Stimulated activated naive CD8-positive, alpha-beta T cell treated with anti-CD3 and anti-CD28 coated beads, Interleukin-15, Interleukin-2, amounts not matched to agents 100 ng/mL and 50 ng/mL, for 24 hours (primary cell): ENCODE data around the gene ALDH4A1.

ENCODE experiments used
- H3K27ac Mint-ChIP-seq: one replicate; pipeline ENCODE4 v1.8.0; 2021; ENCODE audit warnings: mild to moderate bottlenecking, mixed read lengths
- H3K27me3 Mint-ChIP-seq: one replicate; pipeline ENCODE4 v1.8.0; 2021; ENCODE audit warnings: mixed read lengths
- H3K36me3 Mint-ChIP-seq: one replicate; pipeline ENCODE4 v1.8.0; 2021; ENCODE audit warnings: low read depth, mixed read lengths
- H3K4me1 Mint-ChIP-seq: one replicate; pipeline ENCODE4 v1.8.0; 2021; ENCODE audit warnings: low read depth, mixed read lengths
- H3K4me3 Mint-ChIP-seq: one replicate; pipeline ENCODE4 v1.8.0; 2021; ENCODE audit warnings: mild to moderate bottlenecking, mixed read lengths
- H3K9me3 Mint-ChIP-seq: one replicate; pipeline ENCODE4 v1.8.0; 2021; ENCODE audit warnings: mixed read lengths

The ALDH4A1 gene

DNA sequence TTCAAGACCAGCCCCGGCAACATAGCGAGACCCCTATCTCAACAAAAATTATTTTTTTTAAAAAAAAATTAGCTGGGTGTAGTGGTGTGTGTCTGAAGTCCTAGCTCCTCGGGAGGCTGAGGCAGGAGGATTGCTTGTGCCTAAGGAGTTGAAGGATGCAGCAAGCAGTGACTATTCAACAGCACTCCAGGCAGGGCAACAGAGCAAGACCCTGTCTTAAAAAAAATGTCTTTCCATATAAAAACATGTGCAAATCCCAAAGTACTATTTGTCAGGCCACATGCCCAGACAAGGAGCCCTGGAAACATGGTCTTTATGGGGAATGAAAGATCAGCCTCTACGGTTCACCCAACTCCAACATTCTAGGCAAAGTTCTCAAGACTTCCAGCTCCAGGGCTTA is 40.8 kb upstream of the ALDH4A1 start:
- H3K9me3 Mint-ChIP-seq: no peaks in the 10 kb centered on the region
- peaks cover 62% of the 10 kb centered on the region for H3K4me1 Mint-ChIP-seq
- no peaks in the 10 kb centered on the region for H3K27me3 Mint-ChIP-seq
- no peak overlapping the region for H3K27ac Mint-ChIP-seq
- no peak overlapping the region for H3K4me3 Mint-ChIP-seq
- H3K36me3 Mint-ChIP-seq: no peaks in the 10 kb centered on the region

DNA sequence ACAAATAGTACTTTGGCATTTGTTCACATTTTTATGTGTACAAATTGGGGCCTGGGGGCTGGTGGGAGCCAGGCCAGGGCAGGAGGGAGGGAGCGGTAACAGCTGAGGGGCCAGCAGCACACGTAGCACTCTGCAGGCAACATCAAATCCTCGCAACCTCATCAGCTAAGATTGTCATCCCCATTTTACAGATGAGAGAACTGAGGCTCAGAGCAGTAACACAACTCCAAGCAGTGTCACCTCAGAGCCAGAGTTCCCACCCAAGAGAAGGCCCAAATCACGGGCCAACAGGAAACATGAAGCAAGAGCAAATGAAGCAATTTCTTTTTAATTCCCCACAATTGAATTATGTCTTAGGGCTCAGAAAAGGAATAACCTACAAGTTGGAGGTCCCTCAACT is 40.0 kb upstream of the ALDH4A1 start:
- H3K4me1 Mint-ChIP-seq: peaks cover 55% of the 10 kb centered on the region
- no peaks in the 10 kb centered on the region for H3K27me3 Mint-ChIP-seq
- H3K9me3 Mint-ChIP-seq: no peaks in the 10 kb centered on the region

DNA sequence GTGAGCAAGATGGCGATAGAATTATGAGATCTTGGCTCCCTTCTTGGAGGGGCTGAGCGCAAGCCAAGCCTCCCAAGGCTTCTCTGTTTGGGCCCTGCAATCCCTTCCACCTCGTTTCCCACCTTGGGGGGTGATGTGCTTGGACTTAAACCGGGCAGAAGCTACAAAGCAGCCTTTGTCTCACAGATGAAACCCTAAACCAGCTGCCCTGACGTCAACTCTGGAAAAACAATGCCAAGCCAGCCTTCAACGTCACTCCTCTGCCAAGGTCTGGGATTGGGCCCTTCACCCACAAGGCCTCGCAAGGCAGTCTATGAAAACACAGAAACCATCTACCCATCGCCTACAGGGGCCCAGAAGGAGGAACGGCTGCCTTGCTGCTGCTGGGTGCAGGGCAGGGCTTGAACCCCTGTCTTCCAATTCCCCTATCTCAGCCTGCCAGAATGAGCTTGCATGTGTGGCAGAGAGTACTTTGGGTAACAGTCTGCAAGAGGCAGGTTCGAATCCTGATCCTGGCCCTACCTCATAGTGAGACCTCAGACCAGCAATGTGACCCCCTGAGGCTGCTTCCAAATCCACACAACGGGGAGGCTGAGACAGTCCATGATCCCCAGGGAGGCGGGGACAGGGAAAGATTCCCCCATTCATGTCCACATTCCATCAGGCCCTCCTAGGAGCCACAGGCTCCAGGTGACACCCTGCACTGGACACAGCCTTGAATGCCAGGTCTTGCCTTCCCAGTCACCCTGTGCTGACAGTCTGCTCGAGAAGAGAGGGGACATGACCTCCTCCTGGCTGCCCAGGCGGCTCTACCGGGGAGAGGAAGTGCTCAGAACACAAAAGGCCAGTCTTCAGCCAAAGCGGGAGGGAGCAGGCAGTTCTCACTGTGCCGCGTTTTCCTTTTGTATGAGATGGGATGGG is 39.1 kb upstream of the ALDH4A1 start:
- H3K9me3 Mint-ChIP-seq: no peaks in the 10 kb centered on the region
- no peaks in the 10 kb centered on the region for H3K36me3 Mint-ChIP-seq
- no peak overlapping the region for H3K27ac Mint-ChIP-seq
- no peaks in the 10 kb centered on the region for H3K27me3 Mint-ChIP-seq
- peaks cover 54% of the 10 kb centered on the region for H3K4me1 Mint-ChIP-seq
- H3K4me3 Mint-ChIP-seq: no peak overlapping the region

More for the DNA sequence above, 40.0 kb upstream of the ALDH4A1 start:
- no peak overlapping the region for H3K27ac Mint-ChIP-seq
- H3K4me3 Mint-ChIP-seq: no peak overlapping the region
- H3K36me3 Mint-ChIP-seq: no peaks in the 10 kb centered on the region

DNA sequence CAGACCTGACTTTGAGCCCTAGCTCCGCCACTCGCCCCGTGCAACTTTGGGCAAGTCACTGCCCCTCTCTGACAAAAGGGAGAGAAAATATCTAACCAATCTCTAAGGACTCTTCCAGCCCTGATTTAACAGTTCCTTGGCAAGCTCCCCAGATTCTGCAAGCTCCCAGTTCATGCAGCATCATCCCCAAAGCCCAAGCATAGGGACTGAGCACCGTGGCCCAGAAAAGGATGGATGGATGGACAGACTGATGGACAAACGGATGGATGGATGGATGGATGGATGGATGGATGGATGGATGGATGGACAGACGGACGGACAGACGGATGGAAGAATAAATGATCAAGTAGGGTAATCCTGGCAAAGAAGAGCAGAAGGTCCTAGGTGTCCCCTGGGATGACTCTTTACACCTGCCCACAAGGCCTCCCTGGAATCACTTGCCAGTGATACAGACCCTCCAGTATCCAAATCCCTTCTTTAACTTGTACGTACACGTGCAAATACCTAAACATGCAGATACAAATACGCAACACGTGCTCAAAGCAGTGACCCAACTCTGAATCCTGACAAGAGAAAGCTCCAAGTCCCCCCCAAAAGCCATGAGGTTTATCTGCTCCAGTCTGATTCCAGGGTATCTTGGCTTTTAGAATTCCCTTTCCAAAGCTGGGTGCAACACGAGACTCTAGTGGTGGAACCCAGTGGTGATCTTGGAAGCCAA is 38.1 kb upstream of the ALDH4A1 start:
- no peaks in the 10 kb centered on the region for H3K27me3 Mint-ChIP-seq
- no peak overlapping the region for H3K4me3 Mint-ChIP-seq
- H3K27ac Mint-ChIP-seq: no peak overlapping the region
- H3K9me3 Mint-ChIP-seq: no peaks in the 10 kb centered on the region
- no peaks in the 10 kb centered on the region for H3K36me3 Mint-ChIP-seq
- peaks cover 53% of the 10 kb centered on the region for H3K4me1 Mint-ChIP-seq

DNA sequence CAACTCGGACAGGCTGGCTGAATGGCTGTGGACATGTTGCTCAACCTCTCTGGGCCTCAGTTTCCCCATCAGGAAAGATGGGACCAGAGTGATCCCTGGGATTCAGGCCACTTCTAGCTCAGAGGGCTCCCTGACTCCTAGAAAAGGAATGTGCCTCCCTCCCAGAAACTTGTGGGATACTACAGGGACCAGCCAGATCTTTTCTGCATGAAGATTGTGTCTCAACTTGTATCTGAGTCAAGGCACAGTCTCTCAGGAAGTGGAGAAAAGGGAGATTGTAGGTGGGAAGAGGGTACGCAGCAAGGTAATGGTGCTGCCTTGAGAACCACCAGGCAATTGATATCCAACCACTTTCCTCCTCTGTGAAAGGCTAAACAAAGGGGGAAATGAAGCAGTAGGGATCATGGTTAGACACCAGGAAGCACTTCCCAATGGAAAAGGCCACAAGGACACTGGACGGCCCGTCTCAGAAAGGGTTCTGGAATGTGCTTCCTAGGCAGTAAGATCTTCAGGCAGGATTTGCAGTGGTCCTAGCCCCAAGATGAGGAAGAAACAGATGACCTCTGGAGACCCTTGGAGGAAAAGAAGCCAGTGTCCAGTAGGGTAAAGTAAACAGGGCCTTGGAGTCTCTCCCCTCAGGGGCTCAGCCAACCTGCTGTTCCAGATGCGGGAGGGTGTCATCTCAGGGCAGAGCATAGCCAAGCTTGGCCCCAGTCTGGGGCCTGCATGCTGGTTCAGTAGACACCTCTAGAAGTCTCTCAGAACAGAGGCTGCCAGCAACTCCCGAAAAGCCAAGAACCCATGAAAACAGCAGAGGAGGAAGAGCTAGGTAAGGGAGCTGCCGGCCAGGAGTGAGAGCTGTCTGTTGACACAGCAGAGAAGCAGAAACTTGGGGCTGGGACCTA is 37.3 kb upstream of the ALDH4A1 start:
- no peaks in the 10 kb centered on the region for H3K27me3 Mint-ChIP-seq
- peaks cover 53% of the 10 kb centered on the region for H3K4me1 Mint-ChIP-seq
- peak overlapping the region; percentile 34 for H3K27ac Mint-ChIP-seq
- no peaks in the 10 kb centered on the region for H3K36me3 Mint-ChIP-seq
- no peaks in the 10 kb centered on the region for H3K9me3 Mint-ChIP-seq
- no peak overlapping the region for H3K4me3 Mint-ChIP-seq

DNA sequence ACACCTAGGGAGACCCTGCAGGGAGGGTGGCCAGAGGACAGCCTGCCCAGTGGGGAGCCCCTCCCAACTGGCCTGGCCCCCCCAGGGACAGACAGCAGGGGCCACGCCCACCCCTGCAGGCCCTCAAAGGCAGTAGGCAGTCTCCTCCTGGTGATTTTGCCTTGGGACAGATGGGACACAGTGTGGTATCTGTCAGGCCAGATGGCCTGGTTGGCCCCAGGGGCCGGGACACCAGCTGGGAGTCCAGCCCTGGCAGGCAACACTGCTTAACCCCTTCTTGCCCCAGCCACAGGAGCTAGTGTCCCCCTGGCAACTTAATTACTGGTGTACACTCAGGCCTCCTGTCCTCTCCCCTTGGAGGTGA is 36.3 kb upstream of the ALDH4A1 start:
- H3K4me1 Mint-ChIP-seq: peaks cover 56% of the 10 kb centered on the region
- H3K36me3 Mint-ChIP-seq: no peaks in the 10 kb centered on the region
- H3K27me3 Mint-ChIP-seq: no peaks in the 10 kb centered on the region
- H3K27ac Mint-ChIP-seq: no peak overlapping the region
- no peaks in the 10 kb centered on the region for H3K9me3 Mint-ChIP-seq
- no peak overlapping the region for H3K4me3 Mint-ChIP-seq

DNA sequence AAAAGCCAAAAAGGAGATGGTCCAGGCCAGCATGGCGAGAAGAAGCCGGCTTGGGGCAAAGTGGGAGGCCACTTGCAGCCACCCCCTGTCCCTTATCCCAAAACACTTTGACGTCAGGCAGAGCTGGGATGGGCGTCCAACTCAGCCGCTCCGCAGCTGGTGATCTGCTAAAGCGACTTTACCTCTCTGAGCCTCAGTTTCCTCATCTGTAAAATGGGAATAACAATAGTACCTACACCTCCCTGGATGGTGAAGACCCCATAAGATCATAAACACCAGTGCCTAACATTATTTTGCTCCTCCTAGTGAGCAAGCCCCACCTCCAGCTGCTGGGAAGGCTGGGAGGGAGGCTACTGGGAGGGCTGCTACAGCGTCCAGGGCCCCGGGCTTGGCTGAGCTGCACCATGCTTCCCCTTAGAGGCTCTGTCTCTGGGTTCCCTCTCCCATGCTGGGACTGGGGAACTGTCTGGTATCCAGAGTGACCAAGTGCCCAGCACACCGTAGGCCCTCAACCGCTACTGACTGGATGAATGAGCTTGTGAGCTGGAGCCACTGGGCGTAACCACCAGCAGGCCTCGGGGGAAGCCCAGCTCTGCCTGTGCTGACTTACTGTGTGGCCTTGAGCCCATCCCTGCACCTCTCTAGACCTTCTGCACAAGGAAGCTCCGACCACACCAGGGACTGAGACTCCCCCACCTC is 35.8 kb upstream of the ALDH4A1 start:
- H3K27me3 Mint-ChIP-seq: no peaks in the 10 kb centered on the region
- H3K9me3 Mint-ChIP-seq: no peaks in the 10 kb centered on the region
- H3K4me3 Mint-ChIP-seq: no peak overlapping the region
- H3K36me3 Mint-ChIP-seq: no peaks in the 10 kb centered on the region
- H3K27ac Mint-ChIP-seq: no peak overlapping the region
- peaks cover 56% of the 10 kb centered on the region for H3K4me1 Mint-ChIP-seq

DNA sequence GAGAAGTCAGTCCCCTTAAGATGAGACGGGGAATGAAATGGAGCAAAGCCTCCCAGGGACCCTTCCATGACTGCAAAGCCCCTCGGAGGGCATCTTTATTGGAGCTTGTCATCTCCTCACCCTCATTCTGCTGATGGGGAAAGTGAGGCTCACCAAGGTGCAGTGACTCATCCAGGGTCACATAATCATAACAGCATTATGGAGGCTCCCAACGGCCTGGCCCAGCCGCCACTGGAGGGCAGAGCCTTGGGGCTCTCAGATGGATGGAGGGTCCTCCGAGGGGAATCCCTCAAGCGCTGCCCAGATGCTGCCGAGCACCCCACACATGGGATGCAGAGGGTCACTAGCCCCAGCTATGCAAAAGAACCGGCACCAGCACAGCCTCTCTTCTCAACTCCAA is 35.2 kb upstream of the ALDH4A1 start:
- Mint-ChIP-seq H3K27me3 (no peaks in the 10 kb centered on the region), H3K27ac (no peak overlapping the region), H3K36me3 (no peaks in the 10 kb centered on the region), H3K4me3 (no peak overlapping the region), H3K9me3 (no peaks in the 10 kb centered on the region), H3K4me1 (peaks cover 62% of the 10 kb centered on the region)

DNA sequence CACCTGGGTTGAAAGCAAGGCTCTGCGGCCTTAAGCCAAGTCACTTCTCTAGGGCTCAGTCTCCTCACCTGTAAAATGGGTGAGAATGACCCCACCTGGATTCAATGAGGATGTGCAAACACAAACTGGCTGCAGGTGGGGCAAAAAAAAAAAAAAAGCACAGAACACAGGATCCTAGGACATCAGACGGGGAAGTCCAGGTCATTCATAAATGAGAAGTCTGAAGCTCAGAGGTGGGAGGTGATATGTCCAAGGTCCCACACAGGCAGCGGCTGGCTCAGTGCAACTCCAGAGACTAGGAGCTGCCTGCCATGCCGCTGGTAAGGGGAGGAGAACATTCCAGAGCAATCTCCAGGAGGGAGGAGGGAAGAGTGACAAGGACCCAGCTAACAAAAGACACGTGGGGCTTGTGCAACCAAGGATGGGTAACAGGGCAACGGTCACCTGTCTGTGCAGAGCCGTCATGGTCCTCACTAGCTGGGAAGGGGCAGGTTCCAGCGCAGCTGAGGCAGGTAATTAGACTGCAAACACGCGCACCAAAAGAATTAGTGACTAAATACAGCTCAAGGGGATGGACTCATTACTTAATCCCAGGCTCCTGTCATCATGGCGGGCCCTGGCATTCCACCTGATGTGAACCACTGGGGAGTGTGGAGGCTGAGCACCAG is 34.6 kb upstream of the ALDH4A1 start:
- H3K27ac Mint-ChIP-seq: no peak overlapping the region
- peaks cover 68% of the 10 kb centered on the region for H3K4me1 Mint-ChIP-seq
- no peak overlapping the region for H3K4me3 Mint-ChIP-seq
- no peaks in the 10 kb centered on the region for H3K27me3 Mint-ChIP-seq
- H3K36me3 Mint-ChIP-seq: no peaks in the 10 kb centered on the region
- no peaks in the 10 kb centered on the region for H3K9me3 Mint-ChIP-seq

DNA sequence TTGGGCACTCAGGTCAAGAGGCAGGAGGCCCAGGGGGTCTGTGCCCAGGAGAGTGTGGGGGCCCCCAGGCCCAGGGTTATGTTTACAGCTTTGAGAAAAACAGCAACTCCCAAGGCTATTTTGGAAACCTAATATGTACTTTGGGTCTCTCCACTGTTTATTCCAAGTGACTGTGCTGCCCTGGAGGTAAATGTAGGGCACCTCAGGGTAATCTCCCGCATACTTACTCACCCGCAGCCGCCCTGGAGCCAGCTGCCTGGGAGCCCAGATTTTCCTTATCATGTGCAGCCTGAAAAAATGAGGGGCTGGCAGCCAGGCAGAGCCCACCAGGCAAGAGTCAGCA is 34.1 kb upstream of the ALDH4A1 start:
- Mint-ChIP-seq H3K36me3 (no peaks in the 10 kb centered on the region), H3K4me3 (no peak overlapping the region), H3K27ac (no peak overlapping the region), H3K9me3 (no peaks in the 10 kb centered on the region), H3K27me3 (no peaks in the 10 kb centered on the region), H3K4me1 (peaks cover 73% of the 10 kb centered on the region)

DNA sequence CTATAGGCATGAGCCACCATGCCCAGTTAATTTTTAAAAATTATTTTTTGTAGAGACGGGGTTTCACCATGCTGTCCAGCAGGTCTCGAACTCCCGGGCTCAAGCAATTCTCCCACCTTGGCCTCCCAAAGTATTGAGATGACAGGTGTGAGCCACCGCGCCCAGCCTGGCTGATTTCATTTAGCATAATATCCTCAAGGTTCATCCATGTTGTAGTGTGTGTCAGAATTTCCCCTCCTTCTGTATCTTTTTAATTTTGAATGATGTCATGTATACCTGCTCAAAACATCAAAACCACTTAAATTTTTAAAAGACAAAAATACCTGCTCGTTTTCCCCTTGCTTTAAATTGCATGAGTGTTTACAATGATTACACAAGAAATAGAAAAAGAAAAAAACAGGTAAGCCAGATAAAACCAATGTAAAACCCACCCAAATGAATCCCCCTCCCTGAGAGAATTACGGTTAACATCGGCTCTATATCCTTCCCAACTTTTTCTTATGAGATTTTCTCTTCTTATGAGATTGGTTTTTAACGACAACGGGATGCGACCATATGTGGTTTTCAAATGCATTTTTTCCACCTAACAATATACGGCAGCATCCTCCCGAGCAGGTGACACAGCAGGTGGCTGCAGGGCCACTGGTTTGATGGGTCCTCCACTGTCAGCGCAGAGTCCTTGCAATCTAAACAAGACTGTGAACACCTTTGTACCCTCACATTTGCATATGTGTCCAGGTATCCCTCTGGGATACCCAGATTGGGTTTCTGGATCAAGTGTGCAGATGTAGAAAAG is 32.0 kb upstream of the ALDH4A1 start:
- peak overlapping the region; percentile 55 for H3K27ac Mint-ChIP-seq
- no peaks in the 10 kb centered on the region for H3K9me3 Mint-ChIP-seq
- H3K36me3 Mint-ChIP-seq: no peaks in the 10 kb centered on the region
- H3K4me1 Mint-ChIP-seq: peaks cover 74% of the 10 kb centered on the region
- H3K4me3 Mint-ChIP-seq: peak overlapping the region; percentile 23
- H3K27me3 Mint-ChIP-seq: no peaks in the 10 kb centered on the region

DNA sequence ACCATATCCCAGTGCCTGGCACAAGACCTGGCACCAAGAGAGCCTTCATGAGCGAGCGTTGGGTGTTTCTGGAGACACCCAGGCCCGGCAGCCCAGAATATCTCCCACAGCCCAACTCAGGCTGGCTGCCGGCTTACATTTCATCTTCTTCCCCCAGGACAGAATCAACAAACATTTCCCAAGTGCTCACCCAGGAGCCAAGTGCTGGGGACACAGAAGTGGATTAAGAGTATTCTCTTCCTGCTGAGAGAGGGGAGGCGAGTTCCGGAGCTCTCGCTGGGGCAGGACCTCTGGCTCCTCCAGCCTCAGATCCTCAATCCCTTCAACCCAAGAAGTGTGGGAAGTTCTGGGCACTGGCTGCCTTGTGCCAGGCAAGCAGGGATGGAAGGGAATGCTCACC is 30.5 kb upstream of the ALDH4A1 start:
- Mint-ChIP-seq H3K27ac (peak overlapping the region; percentile 71), H3K4me3 (no peak overlapping the region), H3K9me3 (no peaks in the 10 kb centered on the region), H3K36me3 (no peaks in the 10 kb centered on the region), H3K4me1 (peaks cover 89% of the 10 kb centered on the region), H3K27me3 (no peaks in the 10 kb centered on the region)

DNA sequence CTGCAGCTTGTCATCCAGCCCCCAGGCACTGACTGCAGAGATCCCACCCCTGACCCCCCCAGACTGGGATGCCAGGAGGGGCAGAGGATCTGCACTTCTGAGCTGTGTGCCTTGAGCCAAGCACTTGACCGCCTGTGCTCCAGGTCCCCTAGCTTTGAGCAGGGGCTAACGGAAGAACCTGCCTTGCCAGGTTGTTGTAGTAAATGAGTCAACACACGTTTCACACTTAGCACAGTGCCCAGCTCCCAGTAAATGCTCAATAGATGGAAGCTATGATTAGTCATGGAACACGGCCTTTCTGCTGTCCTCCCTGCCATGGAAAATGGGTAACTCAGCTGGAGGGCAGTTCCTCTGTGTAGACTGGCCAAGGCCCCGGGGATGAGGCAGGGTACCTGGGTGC is 30.0 kb upstream of the ALDH4A1 start:
- Mint-ChIP-seq H3K27me3 (no peaks in the 10 kb centered on the region), H3K4me1 (peaks cover 94% of the 10 kb centered on the region), H3K36me3 (no peaks in the 10 kb centered on the region), H3K4me3 (no peak overlapping the region), H3K9me3 (no peaks in the 10 kb centered on the region), H3K27ac (peak overlapping the region; percentile 71)
